HFF-Myc (cell line): ENCODE results near the gene CARMIL1.

Source experiments
- DNase-seq: peaks from one replicate; pipeline ENCODE4 v3.0.0-alpha.2; 2011; ENCODE audit warnings: low read depth; ENCODE audit errors: extremely low read depth
- H3K4me3 ChIP-seq: replicated peaks from 2 replicates; pipeline ENCODE4 v1.5.1; 2011; ENCODE audit warnings: low read depth, mild to moderate bottlenecking, control low read depth, low read length
- CTCF ChIP-seq: IDR thresholded peaks from 2 replicates; pipeline ENCODE4 v1.5.1; 2012; ENCODE audit warnings: mild to moderate bottlenecking, low read depth, low read length, control low read depth; ENCODE audit errors: missing control alignments

The CARMIL1 gene

GRCh38 chr6:25484900-25485299 is 205.7 kb downstream of the CARMIL1 start:
- DNase-seq: no peak
- no peak overlapping the region for H3K4me3 ChIP-seq
- no peak for TF ChIP-seq CTCF

DNA sequence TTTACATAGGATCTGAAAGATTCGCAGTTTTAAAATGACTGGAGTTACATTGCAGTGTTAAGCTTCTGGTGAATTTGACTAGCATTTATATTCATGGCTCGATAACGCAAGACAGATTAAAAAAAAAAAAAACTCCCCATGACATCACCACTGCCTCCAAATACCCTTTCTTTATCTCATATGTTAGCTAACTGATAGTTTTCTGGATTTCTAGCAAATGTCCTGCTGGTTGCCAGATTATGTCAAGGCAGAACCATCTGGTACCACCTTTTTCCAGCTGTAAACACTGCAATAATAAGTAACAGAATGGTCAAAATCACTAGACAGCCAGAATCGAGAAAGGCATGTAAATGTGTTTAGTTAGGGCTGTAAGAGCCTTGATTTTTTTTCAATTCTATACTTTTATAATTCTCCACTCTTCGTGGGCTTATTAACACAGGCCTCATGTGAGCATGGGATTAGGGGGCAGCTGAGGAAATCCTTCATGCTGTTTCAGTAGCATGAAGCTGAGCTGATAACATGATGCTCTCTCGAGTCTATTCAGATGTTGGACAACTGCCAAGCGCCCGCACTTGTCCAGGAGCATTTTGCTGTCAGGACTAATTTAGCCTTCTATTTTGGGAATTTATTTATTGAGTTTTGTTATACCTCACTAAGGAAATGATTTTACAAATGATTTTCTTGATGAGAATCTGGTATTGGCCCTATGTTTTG is 206.8 kb downstream of the CARMIL1 start:
- DNase-seq: no peak
- no peak overlapping the region for H3K4me3 ChIP-seq
- no peak for TF ChIP-seq CTCF

- no peak for TF ChIP-seq CTCF
- no peak overlapping the region for H3K4me3 ChIP-seq
- DNase-seq: no peak
These were observed 207.4 kb downstream of the CARMIL1 start for GRCh38 chr6:25486550-25486949.

GRCh38 chr6:25487012-25487411 is 207.8 kb downstream of the CARMIL1 start:
- no peak for TF ChIP-seq CTCF
- no peak for DNase-seq
- no peak overlapping the region for H3K4me3 ChIP-seq

DNA sequence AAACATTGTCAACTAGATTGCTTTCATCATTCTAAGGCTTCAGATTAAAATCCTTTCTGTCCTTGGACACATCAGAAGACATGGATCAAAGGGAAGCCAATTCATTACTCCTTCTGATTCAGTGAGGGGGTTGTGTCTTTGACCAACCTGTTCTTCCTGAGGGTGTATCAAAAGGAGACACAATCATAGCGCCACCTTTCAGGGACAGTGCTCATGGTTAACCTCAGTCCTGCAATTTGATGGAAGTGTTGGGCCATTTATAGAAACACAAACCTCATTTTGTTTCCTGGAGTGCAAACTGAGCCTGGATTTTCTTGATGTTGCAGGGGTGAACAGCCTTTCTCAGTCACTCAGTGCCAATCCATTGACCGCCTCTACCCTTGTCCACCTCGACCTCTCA is 209.0 kb downstream of the CARMIL1 start:
- no peak overlapping the region for H3K4me3 ChIP-seq
- TF ChIP-seq CTCF: no peak
- no peak for DNase-seq

DNA sequence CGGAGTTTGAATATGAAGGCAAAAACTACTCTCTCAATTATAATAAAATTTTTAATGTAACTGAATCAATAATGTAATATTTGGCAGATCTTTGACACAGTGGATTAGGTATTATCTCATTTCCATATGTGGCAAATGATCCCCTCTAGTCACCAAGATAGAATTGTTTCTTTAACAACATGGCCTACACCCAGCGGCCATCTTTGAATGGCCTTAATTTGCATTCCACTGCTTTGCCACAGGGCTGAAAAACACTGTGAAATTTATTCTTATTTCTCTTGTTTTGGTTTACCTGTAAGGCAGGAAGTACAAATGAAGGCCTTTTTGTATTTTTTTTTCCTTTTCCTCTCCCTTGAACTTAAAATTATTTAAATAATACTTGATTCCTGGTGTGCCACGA is 210.2 kb downstream of the CARMIL1 start:
- no peak for DNase-seq
- no peak overlapping the region for H3K4me3 ChIP-seq
- TF ChIP-seq CTCF: no peak
